ENCODE measurements around the gene GOLGA7B. TPM values are rescaled to one million over a fixed set of nuclear protein-coding genes. Genes with fewer than 3 reads are reported as not detected.

Gene GOLGA7B
- total and polyA plus RNA-seq, 7 donors = 0.19 to 4.1 (median 0.77) TPM

- H3K27ac ChIP-seq = no peak overlapping the region
- intact Hi-C loops (cut with DNase I) = no loop called here
- TF ChIP-seq CTCF (IDR thresholded peaks at IDR 0.05) = no peak
- H3K4me3 ChIP-seq = no peak overlapping the region
- no peaks in the 10 kb centered on the region for H3K4me1 ChIP-seq
- H3K27me3 ChIP-seq (ENCODE audit: insufficient read depth in 3 of 3, low read length in 2 of 3) = no peaks in the 10 kb centered on the region
- WGBS, 3 donors = 89 to 93% (median 91%) methylated on average over 5 of the region's 5 CpGs
- ATAC-seq (no peak), DNase-seq (no peak)
- H3K36me3 ChIP-seq (ENCODE audit: insufficient read depth in 1 of 2, low read depth in 1 of 2) = no peaks in the 10 kb centered on the region
- H3K9me3 ChIP-seq = no peaks in the 10 kb centered on the region
Observed at GRCh38 chr10:97879241-97879640, 29.6 kb downstream of the GOLGA7B start.

GRCh38 chr10:97880109-97880508 lies 30.5 kb downstream of the GOLGA7B start:
- DNase-seq (no peak), ATAC-seq (no peak)
- Histone ChIP-seq H3K4me3 (no peak overlapping the region), H3K36me3 (ENCODE audit: insufficient read depth in 1 of 2, low read depth in 1 of 2) (no peaks in the 10 kb centered on the region), H3K27me3 (ENCODE audit: insufficient read depth in 3 of 3, low read length in 2 of 3) (no peaks in the 10 kb centered on the region), H3K27ac (no peak overlapping the region), H3K9me3 (no peaks in the 10 kb centered on the region), H3K4me1 (no peaks in the 10 kb centered on the region)
- intact Hi-C loops (cut with DNase I) = no loop called here
- 93 to 95% (median 95%) methylated on average over 10 of the region's 10 CpGs for WGBS, 3 donors
- TF ChIP-seq CTCF (IDR thresholded peaks at IDR 0.05) = no peak

- Histone ChIP-seq H3K4me3 (no peak overlapping the region), H3K36me3 (ENCODE audit: insufficient read depth in 1 of 2, low read depth in 1 of 2) (no peaks in the 10 kb centered on the region), H3K27me3 (ENCODE audit: insufficient read depth in 3 of 3, low read length in 2 of 3) (no peaks in the 10 kb centered on the region), H3K4me1 (no peaks in the 10 kb centered on the region), H3K27ac (no peak overlapping the region), H3K9me3 (no peaks in the 10 kb centered on the region)
- ATAC-seq (peak; percentile 53 to 81 (median 67)), DNase-seq (no peak)
- no peak for TF ChIP-seq CTCF (IDR thresholded peaks at IDR 0.05)
- WGBS, 3 donors = 63 to 79% (median 68%) methylated on average over 11 of the region's 11 CpGs
- intact Hi-C loops (cut with DNase I) = no loop called here
Observed at GRCh38 chr10:97882142-97883091, 32.8 kb downstream of the GOLGA7B start.

- WGBS, 3 donors = 54 to 77% (median 72%) methylated on average over 3 of the region's 3 CpGs
- Histone ChIP-seq H3K9me3 (no peaks in the 10 kb centered on the region), H3K4me1 (no peaks in the 10 kb centered on the region), H3K27me3 (ENCODE audit: insufficient read depth in 3 of 3, low read length in 2 of 3) (no peaks in the 10 kb centered on the region), H3K27ac (no peak overlapping the region), H3K4me3 (no peak overlapping the region), H3K36me3 (ENCODE audit: insufficient read depth in 1 of 2, low read depth in 1 of 2) (no peaks in the 10 kb centered on the region)
- TF ChIP-seq CTCF (IDR thresholded peaks at IDR 0.05) = no peak
- intact Hi-C loops (cut with DNase I) = no loop called here
- no peak for DNase-seq
- ATAC-seq = no peak
Observed at GRCh38 chr10:97883092-97883485, 33.4 kb downstream of the GOLGA7B start.

All from psoas muscle (tissue), 8 donors.